Astrocyte (in vitro differentiated cells and primary cell): ENCODE results near the gene TMEM63A.

Source experiments
- CTCF ChIP-seq: IDR thresholded peaks from 2 replicates; pipeline ENCODE4 v1.5.1; 2011; ENCODE audit warnings: low read depth, mild to moderate bottlenecking, inconsistent platforms, low read length, moderate library complexity; ENCODE audit not compliant: insufficient read depth
- EZH2 ChIP-seq: IDR thresholded peaks from 2 replicates; pipeline ENCODE4 v1.6.1; 2012; ENCODE audit warnings: mild to moderate bottlenecking, low read length, inconsistent platforms; ENCODE audit not compliant: insufficient read depth

- no peak for TF ChIP-seq CTCF
- TF ChIP-seq EZH2: no peak
These were observed 32.8 kb upstream of the TMEM63A start for GRCh38 chr1:225914947-225915346.
